ENCODE results near the gene BABAM2.

The BABAM2 gene

DNA sequence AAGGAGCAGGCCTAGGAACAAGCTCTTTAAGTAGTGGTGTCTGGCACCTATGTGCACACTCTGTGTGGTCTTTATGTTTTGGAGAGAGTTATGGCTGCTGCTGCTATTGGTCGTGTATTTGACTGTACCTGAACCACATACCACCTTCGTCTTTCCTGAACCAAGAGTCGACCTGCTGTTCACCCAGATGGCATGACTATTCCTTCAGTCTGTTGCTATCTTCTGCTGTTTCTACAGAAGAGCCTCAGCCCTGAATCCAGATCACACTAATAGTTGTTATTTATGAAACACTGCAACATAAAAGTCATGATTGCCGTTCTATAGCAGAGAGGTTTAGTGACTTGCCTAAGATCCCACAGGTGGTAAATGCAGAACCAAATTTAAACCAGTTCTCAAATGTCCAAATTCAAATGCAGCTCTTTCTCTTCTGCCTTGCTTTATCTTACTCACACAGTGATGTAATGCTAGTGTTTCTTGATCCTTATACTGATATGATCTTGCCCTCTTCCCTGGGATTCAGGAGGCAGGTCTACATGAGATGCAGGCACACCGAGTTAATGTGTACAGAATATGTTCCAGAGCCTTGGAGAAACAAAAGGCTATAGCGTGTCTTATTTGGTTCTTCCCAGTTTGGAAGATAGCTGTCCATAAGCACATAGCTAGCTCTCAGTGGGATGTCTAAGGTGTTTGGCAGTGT lies 380.1 kb downstream of the BABAM2 start:
- no peak for TF ChIP-seq CTBP1 (IDR thresholded peaks at IDR 0.05; ENCODE audit: borderline replicate concordance)
- no peak for DNase-seq (ENCODE audit: extremely low spot score)
- ChIA-PET POLR2A (no interaction called here), CTCF (interaction anchor here (0.5 kb wide), 1 partner anchor 63 kb away, joined by 5 read pairs; no protein-coding TSS in a partner anchor)

DNA sequence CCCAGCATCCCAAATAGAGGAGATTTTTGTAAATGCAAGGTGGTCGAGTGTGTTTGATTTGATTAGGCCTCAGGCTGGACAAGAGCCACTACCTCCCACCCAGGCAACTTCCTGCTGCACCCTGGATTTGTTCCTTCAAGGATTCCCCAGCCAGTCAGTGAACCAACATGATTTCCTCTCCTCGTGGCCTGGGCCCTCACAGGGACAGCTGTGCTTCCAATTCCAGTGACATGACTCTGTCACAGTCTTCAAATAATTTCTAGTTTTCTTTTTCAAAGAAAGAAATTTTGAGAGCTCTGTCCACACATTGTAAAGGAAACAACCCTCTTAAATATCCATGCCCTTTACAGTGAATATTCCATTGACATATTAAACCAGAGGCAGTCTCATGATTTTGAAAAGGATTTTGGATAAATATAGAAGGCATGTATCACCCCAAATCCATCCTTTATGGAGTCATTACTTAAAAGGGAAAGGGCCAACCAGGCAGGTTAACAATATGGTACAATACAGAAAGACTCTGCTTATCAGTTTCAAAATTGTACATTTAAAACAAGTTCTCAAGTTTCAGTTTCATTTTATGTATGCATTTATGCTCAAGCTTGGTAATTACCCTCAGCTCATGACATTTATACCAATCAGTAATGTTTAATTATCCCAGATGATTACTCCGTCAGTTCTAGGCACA lies 380.8 kb downstream of the BABAM2 start:
- no peak for DNase-seq (ENCODE audit: extremely low spot score)
- CTCF ChIA-PET: no interaction called here
- TF ChIP-seq NFRKB (IDR thresholded peaks at IDR 0.05): no peak
- no peak for TF ChIP-seq ARNT (IDR thresholded peaks at IDR 0.05)
- TF ChIP-seq CTBP1 (IDR thresholded peaks at IDR 0.05; ENCODE audit: borderline replicate concordance): no peak
- no peak for TF ChIP-seq ZNF384 (IDR thresholded peaks at IDR 0.05)
- no peak for TF ChIP-seq FOXK2 (IDR thresholded peaks at IDR 0.05)
- TF ChIP-seq L3MBTL2 (conservative IDR thresholded peaks at IDR 0.05): no peak
- TF ChIP-seq ELF4 (IDR thresholded peaks at IDR 0.05): no peak
- no peak for TF ChIP-seq BHLHE40 (IDR thresholded peaks at IDR 0.05; ENCODE audit: borderline replicate concordance)
- no peak for TF ChIP-seq HDGF (IDR thresholded peaks at IDR 0.05; ENCODE audit: borderline replicate concordance)
- TF ChIP-seq SUZ12 (IDR thresholded peaks at IDR 0.05): no peak
- TF ChIP-seq SP1 (IDR thresholded peaks at IDR 0.05): no peak
- TF ChIP-seq LEF1 (IDR thresholded peaks at IDR 0.05; ENCODE audit: borderline replicate concordance): no peak
- no peak for TF ChIP-seq FOXA1 (IDR thresholded peaks at IDR 0.05)
- TF ChIP-seq, protein P1, sequence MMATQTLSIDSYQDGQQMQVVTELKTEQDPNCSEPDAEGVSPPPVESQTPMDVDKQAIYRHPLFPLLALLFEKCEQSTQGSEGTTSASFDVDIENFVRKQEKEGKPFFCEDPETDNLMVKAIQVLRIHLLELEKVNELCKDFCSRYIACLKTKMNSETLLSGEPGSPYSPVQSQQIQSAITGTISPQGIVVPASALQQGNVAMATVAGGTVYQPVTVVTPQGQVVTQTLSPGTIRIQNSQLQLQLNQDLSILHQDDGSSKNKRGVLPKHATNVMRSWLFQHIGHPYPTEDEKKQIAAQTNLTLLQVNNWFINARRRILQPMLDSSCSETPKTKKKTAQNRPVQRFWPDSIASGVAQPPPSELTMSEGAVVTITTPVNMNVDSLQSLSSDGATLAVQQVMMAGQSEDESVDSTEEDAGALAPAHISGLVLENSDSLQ (IDR thresholded peaks at IDR 0.05): no peak
- no peak for TF ChIP-seq FOXM1 (IDR thresholded peaks at IDR 0.05; ENCODE audit: borderline replicate concordance)
- TF ChIP-seq TARDBP (IDR thresholded peaks at IDR 0.05): no peak
- POLR2A ChIA-PET: interaction anchor here (0.9 kb wide), 1 partner anchor 120 kb away, joined by 3 read pairs; no protein-coding TSS in a partner anchor

GRCh38 chr2:28271919-28272250 lies 381.4 kb downstream of the BABAM2 start:
- DNase-seq (ENCODE audit: extremely low spot score): no peak
- CTCF ChIA-PET: no interaction called here
- POLR2A ChIA-PET: interaction anchor here (0.9 kb wide), 1 partner anchor 119 kb away, joined by 3 read pairs; no protein-coding TSS in a partner anchor
- TF ChIP-seq FOXA1 (IDR thresholded peaks at IDR 0.05) (no peak), BHLHE40 (IDR thresholded peaks at IDR 0.05; ENCODE audit: borderline replicate concordance) (no peak), SP1 (IDR thresholded peaks at IDR 0.05) (no peak), L3MBTL2 (conservative IDR thresholded peaks at IDR 0.05) (no peak), HDGF (IDR thresholded peaks at IDR 0.05; ENCODE audit: borderline replicate concordance) (no peak), FOXM1 (IDR thresholded peaks at IDR 0.05; ENCODE audit: borderline replicate concordance) (no peak), ZNF384 (IDR thresholded peaks at IDR 0.05) (no peak), NFRKB (IDR thresholded peaks at IDR 0.05) (no peak), CTBP1 (IDR thresholded peaks at IDR 0.05; ENCODE audit: borderline replicate concordance) (no peak), TARDBP (IDR thresholded peaks at IDR 0.05) (no peak), ELF4 (IDR thresholded peaks at IDR 0.05) (no peak), LEF1 (IDR thresholded peaks at IDR 0.05; ENCODE audit: borderline replicate concordance) (no peak), FOXK2 (IDR thresholded peaks at IDR 0.05) (no peak), SUZ12 (IDR thresholded peaks at IDR 0.05) (no peak)
- TF ChIP-seq, protein P1 (IDR thresholded peaks at IDR 0.05): no peak

GRCh38 chr2:28273751-28274150 lies 383.2 kb downstream of the BABAM2 start:
- POLR2A ChIA-PET: no interaction called here
- no peak for TF ChIP-seq LEF1 (IDR thresholded peaks at IDR 0.05; ENCODE audit: borderline replicate concordance)
- TF ChIP-seq FOXK2 (IDR thresholded peaks at IDR 0.05): no peak
- no peak for TF ChIP-seq SP1 (IDR thresholded peaks at IDR 0.05)
- no peak for TF ChIP-seq TARDBP (IDR thresholded peaks at IDR 0.05)
- TF ChIP-seq SUZ12 (IDR thresholded peaks at IDR 0.05): no peak
- CTCF ChIA-PET: interaction anchor here (0.6 to 0.7 kb wide), 2 partner anchors 18 to 25 kb away, joined by 3 read pairs; no protein-coding TSS in a partner anchor
- DNase-seq (ENCODE audit: extremely low spot score): no peak

DNA sequence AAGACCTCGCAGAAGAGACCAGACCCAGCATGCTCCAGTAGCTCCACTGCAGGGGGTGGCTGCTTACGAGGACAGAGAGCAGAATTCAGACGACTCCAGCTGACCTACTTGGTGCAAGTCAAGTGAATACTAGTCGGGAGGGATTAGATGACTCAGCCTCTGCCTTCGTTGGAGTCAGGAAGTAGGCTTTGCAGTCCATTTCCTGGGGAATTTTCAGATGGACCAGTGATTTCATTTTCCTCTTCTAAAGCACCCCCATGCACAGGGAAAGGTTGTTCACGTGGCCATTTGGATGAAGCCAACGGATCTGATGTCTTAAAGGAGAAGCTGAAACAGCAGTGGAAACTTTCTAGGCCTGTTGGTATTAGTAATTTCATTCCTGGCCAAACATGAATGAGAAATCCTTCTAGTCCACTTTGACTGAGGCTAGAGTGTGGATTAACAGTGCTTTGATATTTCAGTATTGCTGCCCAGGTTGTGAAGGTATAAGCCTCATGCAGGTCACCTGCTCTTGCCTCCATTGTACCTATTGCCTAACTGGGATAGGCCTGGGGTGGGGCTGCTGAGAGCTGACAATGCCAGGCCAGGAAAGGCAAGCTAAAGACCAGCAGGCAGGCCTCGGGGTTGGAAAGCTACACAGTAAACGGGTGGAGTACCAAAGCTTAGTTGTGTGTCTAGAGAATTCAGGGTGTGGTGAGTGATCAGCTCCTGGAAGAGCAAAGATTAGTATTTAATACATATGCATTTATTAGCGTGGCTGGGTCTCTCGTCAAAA lies 384.6 kb downstream of the BABAM2 start:
- TF ChIP-seq ELF4 (IDR thresholded peaks at IDR 0.05) (no peak), NFRKB (IDR thresholded peaks at IDR 0.05) (no peak), ARNT (IDR thresholded peaks at IDR 0.05) (no peak), FOXM1 (IDR thresholded peaks at IDR 0.05; ENCODE audit: borderline replicate concordance) (no peak), FOXK2 (IDR thresholded peaks at IDR 0.05) (no peak), HDGF (IDR thresholded peaks at IDR 0.05; ENCODE audit: borderline replicate concordance) (no peak), TARDBP (IDR thresholded peaks at IDR 0.05) (no peak), BHLHE40 (IDR thresholded peaks at IDR 0.05; ENCODE audit: borderline replicate concordance) (no peak), CTBP1 (IDR thresholded peaks at IDR 0.05; ENCODE audit: borderline replicate concordance) (no peak), LEF1 (IDR thresholded peaks at IDR 0.05; ENCODE audit: borderline replicate concordance) (no peak), SUZ12 (IDR thresholded peaks at IDR 0.05) (no peak), ZNF384 (IDR thresholded peaks at IDR 0.05) (no peak), L3MBTL2 (conservative IDR thresholded peaks at IDR 0.05) (no peak)
- POLR2A ChIA-PET: no interaction called here
- CTCF ChIA-PET: interaction anchor here (0.5 kb wide), 1 partner anchor 514 kb away, joined by 4 read pairs; no protein-coding TSS in a partner anchor
- no peak for DNase-seq (ENCODE audit: extremely low spot score)

- CTCF ChIA-PET: no interaction called here
- POLR2A ChIA-PET: no interaction called here
- DNase-seq (ENCODE audit: extremely low spot score): no peak
- no peak for TF ChIP-seq FOXK2 (IDR thresholded peaks at IDR 0.05)
- TF ChIP-seq SP1 (IDR thresholded peaks at IDR 0.05): no peak
- TF ChIP-seq L3MBTL2 (conservative IDR thresholded peaks at IDR 0.05): no peak
- TF ChIP-seq, protein P1 (IDR thresholded peaks at IDR 0.05): no peak
- TF ChIP-seq SUZ12 (IDR thresholded peaks at IDR 0.05): no peak
- TF ChIP-seq NFRKB (IDR thresholded peaks at IDR 0.05): no peak
- no peak for TF ChIP-seq HDGF (IDR thresholded peaks at IDR 0.05; ENCODE audit: borderline replicate concordance)
- TF ChIP-seq ZNF384 (IDR thresholded peaks at IDR 0.05): no peak
- no peak for TF ChIP-seq LEF1 (IDR thresholded peaks at IDR 0.05; ENCODE audit: borderline replicate concordance)
- TF ChIP-seq BHLHE40 (IDR thresholded peaks at IDR 0.05; ENCODE audit: borderline replicate concordance): no peak
- no peak for TF ChIP-seq FOXA1 (IDR thresholded peaks at IDR 0.05)
- no peak for TF ChIP-seq CTBP1 (IDR thresholded peaks at IDR 0.05; ENCODE audit: borderline replicate concordance)
- TF ChIP-seq TARDBP (IDR thresholded peaks at IDR 0.05): no peak
- no peak for TF ChIP-seq ARNT (IDR thresholded peaks at IDR 0.05)
- no peak for TF ChIP-seq FOXM1 (IDR thresholded peaks at IDR 0.05; ENCODE audit: borderline replicate concordance)
- no peak for TF ChIP-seq ELF4 (IDR thresholded peaks at IDR 0.05)
Observed at GRCh38 chr2:28276076-28276618, 385.6 kb downstream of the BABAM2 start.

Data from HEK293T (cell line).